H1 (cell line): ENCODE measurements around the gene RANBP3L.

ENCODE experiments used
- CTCF ChIP-seq, 3 experiments: IDR thresholded peaks; 1 replicate in 2 of 3; 2 replicates in 1 of 3; pipeline versions ENCODE4 v1.5.1 to v1.6.1; 2011; ENCODE audit warnings: low read length in 3 of 3, mild to moderate bottlenecking in 3 of 3, inconsistent platforms in 2 of 3, low read depth in 1 of 3, moderate library complexity in 1 of 3; ENCODE audit not compliant: insufficient read depth in 1 of 3; ENCODE audit errors: control extremely low read depth in 1 of 3
- EZH2 ChIP-seq: fragments of 200-600 bp; sonication (generic); IDR thresholded peaks from 2 replicates; pipeline ENCODE4 v1.7.1; 2012; ENCODE audit warnings: low read depth, mild to moderate bottlenecking, moderate library complexity, low read length, inconsistent platforms; ENCODE audit not compliant: severe bottlenecking
- HDAC2 ChIP-seq, 2 experiments: fragments of 300-600 bp in 1 of 2; sonication (generic) in 1 of 2; IDR thresholded peaks; 2 replicates each; pipeline ENCODE4 v1.6.1; 2011 to 2012; ENCODE audit warnings: low read depth in 2 of 2, low read length in 2 of 2, mild to moderate bottlenecking in 2 of 2, moderate library complexity in 2 of 2, borderline replicate concordance in 1 of 2, inconsistent platforms in 1 of 2
- POLR2AphosphoS5 ChIP-seq: IDR thresholded peaks from 2 replicates; pipeline ENCODE4 v1.6.1; 2011; ENCODE audit warnings: low read depth, low read length
- POU5F1 ChIP-seq: IDR thresholded peaks from 2 replicates; pipeline ENCODE4 v1.6.1; 2011; ENCODE audit warnings: low read depth, mild to moderate bottlenecking, low read length, moderate library complexity
- RAD21 ChIP-seq, 2 experiments: IDR thresholded peaks in 1 of 2; conservative IDR thresholded peaks in 1 of 2; 2 replicates each; pipeline ENCODE4 v1.6.1; 2011; ENCODE audit warnings: low read depth in 2 of 2, low read length in 2 of 2, improper control_type of control experiment in 1 of 2, inconsistent platforms in 1 of 2, mild to moderate bottlenecking in 1 of 2, moderate library complexity in 1 of 2
- SIN3A ChIP-seq, 2 experiments: IDR thresholded peaks in 1 of 2; conservative IDR thresholded peaks in 1 of 2; 2 replicates each; pipeline ENCODE4 v1.6.1; 2011 to 2012; ENCODE audit warnings: low read length in 2 of 2, improper control_type of control experiment in 1 of 2, low read depth in 1 of 2, mild to moderate bottlenecking in 1 of 2
- USF2 ChIP-seq: IDR thresholded peaks from 2 replicates; pipeline ENCODE4 v1.6.1; 2011; ENCODE audit warnings: low read length, improper control_type of control experiment

DNA sequence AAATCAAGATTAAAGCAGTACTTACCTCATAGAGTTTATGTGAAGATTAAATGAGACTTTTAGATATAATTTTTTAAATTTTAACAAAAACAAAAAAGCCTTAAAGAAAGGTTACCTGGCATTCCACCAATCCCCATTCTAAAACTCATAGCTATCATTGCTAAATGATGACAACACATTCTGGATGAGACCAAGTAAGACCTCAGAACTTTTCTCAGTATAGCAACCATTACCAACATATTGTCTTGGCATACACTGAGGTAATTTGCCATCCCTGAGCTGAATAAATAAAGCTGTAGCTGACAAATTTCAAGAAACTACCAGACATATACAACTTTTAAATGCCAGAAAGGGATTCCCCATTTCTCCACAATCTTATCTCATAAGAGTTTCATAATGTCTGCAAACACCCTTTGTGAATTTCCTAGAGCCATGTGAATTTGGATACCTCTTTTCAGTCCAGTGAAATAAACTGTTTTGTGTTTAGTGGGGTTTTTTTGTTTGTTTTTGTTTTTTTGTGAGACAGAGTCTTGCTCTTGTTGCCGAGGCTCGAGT, 29.5 kb downstream of the RANBP3L start:
- no peak for TF ChIP-seq EZH2
- TF ChIP-seq POU5F1, result no peak
- TF ChIP-seq CTCF (IDR thresholded peaks at IDR 0.05; ENCODE audit: control extremely low read depth in 1 of 3, insufficient read depth in 1 of 3, low read depth in 1 of 3, low read length in 3 of 3), result no peak
- TF ChIP-seq USF2, result no peak
- no peak for TF ChIP-seq POLR2AphosphoS5
- no peak for TF ChIP-seq RAD21 (IDR thresholded peaks at IDR 0.05 in 1 of 2, conservative IDR thresholded peaks at IDR 0.05 in 1 of 2; ENCODE audit: low read depth in 2 of 2, low read length in 2 of 2)
- no peak for TF ChIP-seq SIN3A (conservative IDR thresholded peaks at IDR 0.05 in 1 of 2, IDR thresholded peaks at IDR 0.05 in 1 of 2; ENCODE audit: low read depth in 1 of 2, low read length in 2 of 2)
- TF ChIP-seq HDAC2 (IDR thresholded peaks at IDR 0.05; ENCODE audit: borderline replicate concordance in 1 of 2, low read depth in 2 of 2, low read length in 2 of 2), result no peak
